Chondrocyte (in vitro differentiated cells): ENCODE results near the gene BRD2. TPM values are rescaled to one million over a fixed set of nuclear protein-coding genes. Genes with fewer than 3 reads are reported as not detected.

ENCODE experiments used
- DNase-seq: peaks from one replicate; pipeline ENCODE4 v3.0.0; 2021; ENCODE audit warnings: mixed read lengths, low spot score
- H3K27ac Mint-ChIP-seq: one replicate; pipeline ENCODE4 v1.8.0; 2021; ENCODE audit warnings: mild to moderate bottlenecking, moderate library complexity, mixed read lengths; ENCODE audit not compliant: unreplicated experiment
- H3K27me3 Mint-ChIP-seq: 2 replicates; pipeline ENCODE4 v1.8.0; 2021; ENCODE audit warnings: low read depth, mixed read lengths
- H3K36me3 Mint-ChIP-seq: 2 replicates; pipeline ENCODE4 v1.8.0; 2021; ENCODE audit warnings: low read depth, mixed read lengths
- H3K4me1 Mint-ChIP-seq: 2 replicates; pipeline ENCODE4 v1.8.0; 2021; ENCODE audit warnings: low read depth, mild to moderate bottlenecking, mixed read lengths
- H3K4me3 Mint-ChIP-seq: one replicate; pipeline ENCODE4 v1.8.0; 2021; ENCODE audit warnings: mild to moderate bottlenecking, moderate library complexity, mixed read lengths; ENCODE audit not compliant: unreplicated experiment
- H3K9me3 Mint-ChIP-seq: 2 replicates; pipeline ENCODE4 v1.8.0; 2021; ENCODE audit warnings: low read depth, mixed read lengths
- total RNA-seq: library from RNA; stranded (reverse); gene quantifications from 3 replicates; pipeline ENCODE4 v1.2.1, GENCODE V29; 2021
- TF ChIP-seq, protein P1 (sequence below): fragments of 200-600 bp; sonication (generic); IDR thresholded peaks from 2 replicates; pipeline ENCODE4 v1.5.0; 2021; ENCODE audit warnings: antibody characterized with exemption, mild to moderate bottlenecking, moderate library complexity

Gene BRD2
- total RNA-seq, 1 donor from 2014 or later = 150 TPM

- Mint-ChIP-seq H3K9me3 (no peaks in the 10 kb centered on the region), H3K27ac (no peak overlapping the region), H3K36me3 (peaks cover 3% of the 10 kb centered on the region), H3K4me3 (no peak overlapping the region), H3K4me1 (peaks cover 10% of the 10 kb centered on the region), H3K27me3 (no peaks in the 10 kb centered on the region)
- TF ChIP-seq, protein P1, sequence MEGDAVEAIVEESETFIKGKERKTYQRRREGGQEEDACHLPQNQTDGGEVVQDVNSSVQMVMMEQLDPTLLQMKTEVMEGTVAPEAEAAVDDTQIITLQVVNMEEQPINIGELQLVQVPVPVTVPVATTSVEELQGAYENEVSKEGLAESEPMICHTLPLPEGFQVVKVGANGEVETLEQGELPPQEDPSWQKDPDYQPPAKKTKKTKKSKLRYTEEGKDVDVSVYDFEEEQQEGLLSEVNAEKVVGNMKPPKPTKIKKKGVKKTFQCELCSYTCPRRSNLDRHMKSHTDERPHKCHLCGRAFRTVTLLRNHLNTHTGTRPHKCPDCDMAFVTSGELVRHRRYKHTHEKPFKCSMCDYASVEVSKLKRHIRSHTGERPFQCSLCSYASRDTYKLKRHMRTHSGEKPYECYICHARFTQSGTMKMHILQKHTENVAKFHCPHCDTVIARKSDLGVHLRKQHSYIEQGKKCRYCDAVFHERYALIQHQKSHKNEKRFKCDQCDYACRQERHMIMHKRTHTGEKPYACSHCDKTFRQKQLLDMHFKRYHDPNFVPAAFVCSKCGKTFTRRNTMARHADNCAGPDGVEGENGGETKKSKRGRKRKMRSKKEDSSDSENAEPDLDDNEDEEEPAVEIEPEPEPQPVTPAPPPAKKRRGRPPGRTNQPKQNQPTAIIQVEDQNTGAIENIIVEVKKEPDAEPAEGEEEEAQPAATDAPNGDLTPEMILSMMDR = no peak
- no peak for DNase-seq
These were observed 12.2 kb upstream of the BRD2 start for GRCh38 chr6:32956176-32956575.

- peaks cover 3% of the 10 kb centered on the region for H3K36me3 Mint-ChIP-seq
- no peak overlapping the region for H3K4me3 Mint-ChIP-seq
- TF ChIP-seq, protein P1 = no peak
- H3K9me3 Mint-ChIP-seq = peaks cover 9% of the 10 kb centered on the region
- no peak for DNase-seq
- H3K27ac Mint-ChIP-seq = no peak overlapping the region
- peaks cover 11% of the 10 kb centered on the region for H3K4me1 Mint-ChIP-seq
- H3K27me3 Mint-ChIP-seq = no peaks in the 10 kb centered on the region
These were observed 7.8 kb upstream of the BRD2 start for GRCh38 chr6:32960563-32960962.

DNA sequence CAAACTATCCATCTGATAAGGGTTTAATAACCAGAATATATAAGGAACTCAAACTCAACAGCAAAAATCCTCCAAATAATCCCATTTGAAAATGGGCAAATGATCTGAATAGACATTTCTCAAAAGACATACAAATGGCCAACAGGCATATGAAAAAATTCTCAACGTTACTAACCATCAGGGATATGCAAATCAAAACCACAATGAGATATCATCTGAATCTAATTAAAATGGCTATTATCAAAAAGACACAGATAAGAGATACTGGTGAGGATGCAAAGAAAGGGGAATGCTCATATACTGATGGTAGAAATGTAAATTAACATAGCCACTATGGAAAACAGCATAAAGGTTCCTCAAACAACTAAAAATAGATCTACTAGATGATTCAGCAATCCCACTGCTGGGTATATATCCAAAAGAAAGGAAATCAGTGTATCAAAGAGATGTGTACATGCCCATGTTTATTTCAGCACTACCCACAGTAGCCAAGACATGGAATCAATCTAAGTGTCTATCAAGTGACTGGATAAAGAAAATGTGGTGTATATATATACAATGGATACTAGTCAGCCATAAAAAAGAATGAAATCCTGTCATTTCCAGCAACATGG is 6.1 kb upstream of the BRD2 start:
- Mint-ChIP-seq H3K4me3 (no peak overlapping the region), H3K36me3 (peaks cover 3% of the 10 kb centered on the region), H3K27ac (no peak overlapping the region), H3K9me3 (peaks cover 9% of the 10 kb centered on the region), H3K27me3 (no peaks in the 10 kb centered on the region), H3K4me1 (peaks cover 27% of the 10 kb centered on the region)
- TF ChIP-seq, protein P1 = no peak
- no peak for DNase-seq

DNA sequence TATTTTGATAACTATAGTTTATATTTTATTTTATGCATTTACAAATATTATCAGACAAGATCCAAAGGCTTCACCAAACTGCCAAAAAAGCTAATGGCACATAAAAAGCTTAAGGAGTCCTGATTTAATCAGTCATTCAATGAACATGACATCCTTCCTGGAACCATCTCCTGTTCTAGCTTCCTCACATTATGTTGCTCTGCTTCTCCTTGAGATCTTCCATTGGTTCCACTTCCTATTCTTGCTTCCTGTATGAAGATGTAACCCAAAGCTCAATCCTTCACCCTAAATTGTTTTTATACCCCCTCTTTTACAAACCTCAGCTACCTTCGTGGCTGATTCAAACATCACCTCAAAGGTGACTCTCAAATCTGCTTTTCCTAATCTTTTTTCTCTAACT is 4.5 kb upstream of the BRD2 start:
- Mint-ChIP-seq H3K27me3 (no peaks in the 10 kb centered on the region), H3K27ac (no peak overlapping the region), H3K9me3 (peaks cover 9% of the 10 kb centered on the region), H3K4me3 (no peak overlapping the region), H3K36me3 (no peaks in the 10 kb centered on the region), H3K4me1 (peaks cover 31% of the 10 kb centered on the region)
- TF ChIP-seq, protein P1 = no peak
- DNase-seq = no peak

- H3K9me3 Mint-ChIP-seq = peaks cover 9% of the 10 kb centered on the region
- H3K27me3 Mint-ChIP-seq = no peaks in the 10 kb centered on the region
- H3K4me3 Mint-ChIP-seq = no peak overlapping the region
- DNase-seq = no peak
- TF ChIP-seq, protein P1 = no peak
- no peak overlapping the region for H3K27ac Mint-ChIP-seq
- H3K4me1 Mint-ChIP-seq = peaks cover 31% of the 10 kb centered on the region
- H3K36me3 Mint-ChIP-seq = no peaks in the 10 kb centered on the region
These were observed 3.6 kb upstream of the BRD2 start for GRCh38 chr6:32964776-32965175.
